Thymus (tissue), 11 donors: ENCODE measurements around the gene PDLIM5. TPM values are rescaled to one million over a fixed set of nuclear protein-coding genes. Genes with fewer than 3 reads are reported as not detected.

Experiments
- DNase-seq, 9 donors: peaks; one replicate each; pipeline ENCODE4 v3.0.0-alpha.2; 2013; ENCODE audit warnings: low spot score in 9 of 9, low read depth in 6 of 9, missing footprints in 1 of 9
- H3K27ac ChIP-seq, 2 donors: one replicate each; pipeline ENCODE4 v1.5.1; 2013; ENCODE audit warnings: control low read depth in 1 of 2, low read depth in 1 of 2, low read length in 1 of 2, mild to moderate bottlenecking in 1 of 2, moderate library complexity in 1 of 2
- H3K27me3 ChIP-seq, 2 donors: one replicate each; pipeline ENCODE4 v1.5.1; 2013; ENCODE audit warnings: low read length in 1 of 2; ENCODE audit not compliant: control insufficient read depth in 2 of 2, insufficient read depth in 1 of 2
- H3K36me3 ChIP-seq, 2 donors: one replicate each; pipeline ENCODE4 v1.5.1; 2013; ENCODE audit warnings: low read length in 1 of 2, mild to moderate bottlenecking in 1 of 2, moderate library complexity in 1 of 2; ENCODE audit not compliant: control insufficient read depth in 2 of 2, insufficient read depth in 2 of 2
- H3K4me1 ChIP-seq, 2 donors: one replicate each; pipeline ENCODE4 v1.5.1; 2013; ENCODE audit warnings: low read length in 2 of 2; ENCODE audit not compliant: control insufficient read depth in 2 of 2, insufficient read depth in 2 of 2
- H3K4me3 ChIP-seq, 2 donors: one replicate each; pipeline ENCODE4 v1.5.1; 2013; ENCODE audit warnings: low read length in 2 of 2, control low read depth in 1 of 2, mild to moderate bottlenecking in 1 of 2
- H3K9me3 ChIP-seq, 2 donors: one replicate each; pipeline ENCODE4 v1.5.1; 2013; ENCODE audit warnings: low read length in 1 of 2, mild to moderate bottlenecking in 1 of 2; ENCODE audit not compliant: control insufficient read depth in 2 of 2, insufficient read depth in 1 of 2
- WGBS: extraction: QIAGEN DNeasy Blood & Tissue Kit; methylation state at CpG from one replicate; pipeline ENCODE4 v1.1.7; 2013; 5-methylcytosine and 5-hydroxymethylcytosine counted together
- polyA plus RNA-seq: library from polyadenylated mRNA; stranded (reverse); fragments of 200-250 nt; gene quantifications from one replicate; pipeline ENCODE4 v1.2.3, GENCODE V29; 2013
- total RNA-seq: library from RNA; stranded (reverse); fragments of 120-200 nt; gene quantifications from one replicate; pipeline ENCODE4 v1.2.4, GENCODE V29; 2013
- donor health status: healthy.

Gene PDLIM5
- total and polyA plus RNA-seq, 2 donors, result 12.4 to 25.5 TPM

DNA sequence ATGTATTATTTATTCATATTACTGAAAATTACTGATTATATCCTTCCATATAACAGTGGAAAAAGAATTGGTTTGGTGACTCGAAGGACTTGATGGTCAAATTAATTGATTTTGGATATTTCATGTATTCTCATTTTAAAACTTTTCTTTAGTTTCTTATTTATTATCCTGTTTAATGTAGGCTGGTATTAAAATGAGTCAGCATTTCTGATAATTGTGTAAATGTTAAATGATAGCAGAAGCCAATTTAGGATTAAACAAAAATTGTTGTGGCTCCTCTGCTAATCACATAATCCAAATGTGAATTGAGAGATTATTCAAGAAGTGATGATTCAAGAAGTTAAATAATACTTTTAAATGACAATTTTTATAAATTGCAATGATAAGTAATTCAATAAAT lies 38.7 kb downstream of the PDLIM5 start:
- no peak for DNase-seq
- H3K4me1 ChIP-seq, result no peaks in the 10 kb centered on the region

DNA sequence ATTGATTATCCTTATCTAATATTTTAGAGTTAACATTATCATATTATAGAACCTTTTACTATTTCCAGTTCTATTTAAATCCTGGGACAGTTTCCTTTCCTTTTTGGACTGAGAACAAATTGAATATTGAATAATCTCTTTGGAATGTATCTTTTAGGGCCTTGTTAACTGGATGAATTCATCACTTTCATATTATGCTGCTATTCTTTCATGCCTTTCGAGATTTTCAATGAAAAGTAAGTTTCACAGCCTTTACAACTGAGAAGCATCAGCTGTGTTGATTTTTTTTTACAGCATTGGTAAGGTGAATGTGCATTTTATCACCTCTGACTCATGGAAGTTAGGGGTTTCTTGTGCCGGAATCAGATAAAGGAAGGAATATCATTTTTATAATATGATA lies 39.6 kb downstream of the PDLIM5 start:
- no peaks in the 10 kb centered on the region for H3K27me3 ChIP-seq
- no peaks in the 10 kb centered on the region for H3K36me3 ChIP-seq
- H3K4me3 ChIP-seq, result no peak overlapping the region
- DNase-seq, result no peak
- no peak overlapping the region for H3K27ac ChIP-seq
- H3K4me1 ChIP-seq, result no peaks in the 10 kb centered on the region
- H3K9me3 ChIP-seq, result no peaks in the 10 kb centered on the region
- WGBS, result 94% methylated on average over 2 of the region's 2 CpGs

More for the DNA sequence above, 38.7 kb downstream of the PDLIM5 start:
- H3K9me3 ChIP-seq, result no peaks in the 10 kb centered on the region
- H3K27ac ChIP-seq, result no peak overlapping the region
- H3K4me3 ChIP-seq, result no peak overlapping the region
- H3K36me3 ChIP-seq, result no peaks in the 10 kb centered on the region
- 98% methylated on average over 1 of the region's 1 CpG for WGBS
- H3K27me3 ChIP-seq, result no peaks in the 10 kb centered on the region

DNA sequence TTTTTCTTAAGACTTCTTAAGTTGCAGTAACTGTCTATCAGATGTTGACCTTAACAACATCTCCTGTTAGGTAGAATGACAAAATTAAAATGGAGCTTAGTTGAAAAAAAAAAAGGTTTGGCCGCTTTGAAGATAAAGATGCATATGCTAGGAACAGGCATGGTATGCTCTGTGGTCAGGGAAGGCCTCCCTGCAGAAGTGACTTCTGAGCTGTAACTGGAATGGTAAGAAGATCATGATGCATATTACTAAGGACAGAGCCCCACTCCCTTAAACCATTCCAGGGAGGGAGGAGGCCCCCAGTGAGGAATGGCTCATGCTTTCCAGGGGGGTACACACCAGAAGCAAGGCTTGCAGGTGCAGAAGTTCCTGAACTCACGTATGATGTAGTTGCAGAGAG lies 43.7 kb downstream of the PDLIM5 start:
- no peaks in the 10 kb centered on the region for H3K27me3 ChIP-seq
- no peak for DNase-seq
- no peak overlapping the region for H3K27ac ChIP-seq
- no peaks in the 10 kb centered on the region for H3K36me3 ChIP-seq
- no peak overlapping the region for H3K4me3 ChIP-seq
- no peaks in the 10 kb centered on the region for H3K9me3 ChIP-seq
- WGBS, result 97% methylated on average over 2 of the region's 2 CpGs
- no peaks in the 10 kb centered on the region for H3K4me1 ChIP-seq

DNA sequence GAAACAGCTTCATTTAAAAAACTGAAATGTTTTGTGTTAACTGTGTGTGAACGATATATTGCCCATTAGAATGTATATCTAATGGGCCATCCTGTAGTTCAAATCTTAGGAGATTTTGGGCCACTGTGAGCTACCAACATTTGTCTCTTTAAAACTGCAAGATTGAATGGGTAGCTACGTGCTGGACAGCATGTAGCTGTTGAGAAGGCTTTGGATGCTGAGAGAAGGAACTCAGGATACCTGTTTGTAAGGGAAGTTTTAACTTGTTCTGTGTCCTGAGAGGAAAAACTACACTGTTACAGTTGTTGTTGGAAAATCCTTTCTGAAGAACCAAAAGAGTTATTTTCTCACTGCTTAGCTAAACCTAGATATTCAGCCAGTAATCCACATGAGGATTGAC lies 45.9 kb downstream of the PDLIM5 start:
- 97% methylated on average over 2 of the region's 2 CpGs for WGBS
- Histone ChIP-seq H3K9me3 (no peaks in the 10 kb centered on the region), H3K27me3 (no peaks in the 10 kb centered on the region), H3K4me3 (no peak overlapping the region), H3K27ac (no peak overlapping the region), H3K4me1 (no peaks in the 10 kb centered on the region), H3K36me3 (no peaks in the 10 kb centered on the region)
- DNase-seq, result no peak

DNA sequence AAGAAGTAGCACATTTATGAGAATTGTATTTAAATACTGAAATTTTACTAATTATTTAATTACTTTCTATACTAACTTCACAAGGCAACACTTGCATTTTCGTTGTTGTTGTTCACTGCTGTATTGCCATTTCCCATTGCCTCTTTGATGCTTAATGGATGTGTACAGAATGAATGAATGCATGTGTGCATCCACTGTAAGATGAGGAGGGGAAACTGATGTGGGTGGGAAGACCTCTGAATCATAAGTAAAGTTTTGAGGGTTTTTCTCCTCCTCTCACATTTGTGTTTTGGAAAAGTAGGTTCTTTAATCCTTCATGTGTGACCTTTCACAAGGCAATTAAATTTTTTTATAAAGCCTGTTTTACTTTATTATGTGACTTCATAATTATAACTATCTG lies 46.8 kb downstream of the PDLIM5 start:
- whole genome bisulfite sequencing, result 94% methylated on average over 1 of the region's 1 CpG
- DNase-seq, result no peak
- Histone ChIP-seq H3K9me3 (no peaks in the 10 kb centered on the region), H3K36me3 (no peaks in the 10 kb centered on the region), H3K27me3 (no peaks in the 10 kb centered on the region), H3K4me3 (no peak overlapping the region), H3K4me1 (no peaks in the 10 kb centered on the region), H3K27ac (no peak overlapping the region)

DNA sequence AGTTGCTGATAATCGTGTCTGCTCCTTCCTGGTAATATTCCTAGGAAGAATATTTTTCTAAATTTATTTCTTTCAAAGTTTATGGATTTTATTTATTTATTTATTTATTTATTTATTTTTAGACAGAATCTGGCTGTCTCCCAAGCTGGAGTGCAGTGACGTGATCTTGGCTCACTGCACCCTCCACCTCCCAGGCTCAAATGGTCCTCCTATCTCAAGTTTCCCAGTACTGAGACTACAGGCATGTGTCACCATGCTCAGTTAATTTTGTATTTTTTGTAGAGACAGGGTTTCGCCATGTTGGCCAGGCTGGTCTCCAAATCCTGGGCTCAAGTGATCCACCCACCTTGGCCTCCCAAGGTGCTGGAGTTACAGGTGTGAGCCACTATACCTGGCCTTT lies 48.9 kb downstream of the PDLIM5 start:
- no peak overlapping the region for H3K27ac ChIP-seq
- H3K9me3 ChIP-seq, result no peaks in the 10 kb centered on the region
- H3K4me1 ChIP-seq, result no peaks in the 10 kb centered on the region
- WGBS, result 95% methylated on average over 3 of the region's 3 CpGs
- DNase-seq, result no peak
- no peak overlapping the region for H3K4me3 ChIP-seq
- no peaks in the 10 kb centered on the region for H3K27me3 ChIP-seq
- H3K36me3 ChIP-seq, result no peaks in the 10 kb centered on the region

DNA sequence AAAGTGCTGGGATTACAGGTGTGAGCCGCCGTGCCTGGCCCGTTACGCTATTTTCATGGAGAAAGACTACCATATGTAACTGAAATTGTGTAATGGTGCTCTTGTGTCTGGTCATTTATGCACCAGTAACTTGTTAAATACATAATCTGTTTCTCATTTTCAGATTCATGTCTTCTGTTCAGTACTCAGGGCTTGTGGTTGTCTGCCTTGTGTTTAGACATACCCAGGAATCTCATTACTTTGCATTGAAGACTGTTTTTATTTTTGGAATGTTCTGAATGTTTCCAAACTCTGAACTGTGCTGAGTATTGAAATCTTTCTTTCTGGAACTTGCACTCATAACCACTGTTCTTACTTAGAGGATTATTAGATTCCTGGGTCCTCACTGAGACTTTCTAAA lies 52.8 kb downstream of the PDLIM5 start:
- DNase-seq, result no peak
- no peak overlapping the region for H3K27ac ChIP-seq
- WGBS, result over 99% methylated on average over 4 of the region's 4 CpGs
- no peaks in the 10 kb centered on the region for H3K27me3 ChIP-seq
- H3K4me3 ChIP-seq, result no peak overlapping the region
- no peaks in the 10 kb centered on the region for H3K9me3 ChIP-seq
- no peaks in the 10 kb centered on the region for H3K4me1 ChIP-seq
- H3K36me3 ChIP-seq, result no peaks in the 10 kb centered on the region

DNA sequence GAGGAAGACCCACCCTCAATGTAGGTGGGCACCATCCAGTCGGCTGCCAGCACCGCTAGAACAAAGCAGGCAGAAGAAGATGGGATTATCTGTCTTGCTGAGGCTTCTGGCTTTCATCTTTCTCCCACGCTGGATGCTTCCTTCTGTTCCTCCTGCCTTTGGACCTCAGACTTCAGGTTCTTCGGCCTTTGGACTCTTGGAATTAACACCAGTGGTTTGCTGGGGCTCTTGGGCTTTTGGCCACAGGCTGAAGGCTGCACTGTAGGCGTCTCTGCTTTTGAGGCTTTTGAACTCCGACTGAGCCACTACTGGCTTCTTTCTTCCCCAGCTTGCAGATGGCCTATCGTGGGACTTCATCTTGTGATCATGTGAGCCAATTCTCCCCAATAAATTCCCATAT lies 55.1 kb downstream of the PDLIM5 start:
- Histone ChIP-seq H3K9me3 (no peaks in the 10 kb centered on the region), H3K27ac (no peak overlapping the region), H3K27me3 (no peaks in the 10 kb centered on the region)

DNA sequence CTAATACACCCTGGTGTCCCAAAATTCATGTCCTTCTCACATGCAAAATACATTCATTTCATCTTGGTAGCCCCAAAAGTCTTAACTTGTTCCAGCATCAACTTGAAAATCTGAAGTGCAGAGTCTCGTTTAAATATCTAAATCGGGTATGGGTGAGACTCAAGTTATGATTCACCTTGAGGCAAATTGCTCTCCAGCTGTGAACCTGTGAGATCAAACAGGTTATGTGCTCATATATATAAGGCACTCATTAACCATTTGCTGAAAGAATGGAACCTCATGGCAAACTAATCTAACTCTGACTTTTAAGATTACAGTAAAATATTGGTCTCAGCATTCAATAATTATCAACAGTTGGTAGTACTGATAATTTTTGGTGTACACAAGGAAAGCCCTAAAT lies 55.5 kb downstream of the PDLIM5 start:
- Histone ChIP-seq H3K4me1 (no peaks in the 10 kb centered on the region), H3K9me3 (no peaks in the 10 kb centered on the region), H3K27ac (no peak overlapping the region)

More for the DNA sequence above, 55.1 kb downstream of the PDLIM5 start:
- no peaks in the 10 kb centered on the region for H3K36me3 ChIP-seq
- H3K4me3 ChIP-seq, result no peak overlapping the region
- 97% methylated on average over 7 of the region's 7 CpGs for WGBS
- no peak for DNase-seq
- H3K4me1 ChIP-seq, result no peaks in the 10 kb centered on the region

DNA sequence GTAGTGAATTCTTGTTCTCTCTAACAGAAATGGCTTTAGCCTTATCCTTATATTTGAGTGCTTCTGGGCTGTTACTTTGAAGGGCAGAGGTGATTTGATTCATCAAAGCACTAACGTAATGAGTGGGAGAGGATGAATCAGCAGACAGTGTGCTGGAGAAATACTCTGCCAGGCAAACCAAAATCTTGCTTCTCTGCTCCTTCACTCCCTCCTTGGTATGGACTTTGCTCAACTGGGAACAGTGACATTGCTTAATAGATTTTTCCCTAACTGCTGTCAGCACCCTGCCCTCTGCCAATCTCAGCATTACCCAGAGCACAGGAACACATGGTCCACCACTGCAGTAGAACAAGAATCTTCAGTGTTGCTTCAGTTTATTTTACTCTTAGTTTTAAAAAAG lies 56.0 kb downstream of the PDLIM5 start:
- 73% methylated on average over 1 of the region's 1 CpG for WGBS
- no peaks in the 10 kb centered on the region for H3K9me3 ChIP-seq
- DNase-seq, result no peak
- no peak overlapping the region for H3K4me3 ChIP-seq
- H3K36me3 ChIP-seq, result no peaks in the 10 kb centered on the region
- no peaks in the 10 kb centered on the region for H3K4me1 ChIP-seq
- H3K27me3 ChIP-seq, result no peaks in the 10 kb centered on the region
- H3K27ac ChIP-seq, result no peak overlapping the region

More for the DNA sequence above, 55.5 kb downstream of the PDLIM5 start:
- Histone ChIP-seq H3K4me3 (no peak overlapping the region), H3K36me3 (no peaks in the 10 kb centered on the region), H3K27me3 (no peaks in the 10 kb centered on the region)
- no peak for DNase-seq
- WGBS, result 98% methylated on average over 2 of the region's 2 CpGs
